Prostate gland (tissue), 2 donors: Measurements from ENCODE around the gene C22orf31. TPM values are rescaled to one million over a fixed set of nuclear protein-coding genes. Genes with fewer than 3 reads are reported as not detected.
A peak's percentile ranks its signal among the peaks of the same experiment; 100 is the strongest.

Experiments used
- DNase-seq: peaks from one replicate; pipeline ENCODE4 v3.0.0-alpha.2; 2019; ENCODE audit warnings: low spot score
- H3K27ac ChIP-seq, 2 donors: fragments of 200-600 bp; sonication (generic); 2 replicates each; pipeline ENCODE4 v1.5.1; 2017 to 2019
- H3K27me3 ChIP-seq: fragments of 200-600 bp; sonication (generic); replicated peaks from 2 replicates; pipeline ENCODE4 v1.5.1; 2019; ENCODE audit not compliant: insufficient read depth
- H3K36me3 ChIP-seq, 2 donors: fragments of 200-600 bp; sonication (generic); 1 replicate in 1 of 2; 2 replicates in 1 of 2; pipeline versions ENCODE4 v1.5.1 to v1.8.1; 2017 to 2019
- H3K4me1 ChIP-seq: fragments of 200-600 bp; sonication (generic); replicated peaks from 2 replicates; pipeline ENCODE4 v1.5.1; 2019
- H3K4me3 ChIP-seq, 2 donors: fragments of 200-600 bp; sonication (generic); 2 replicates each; pipeline ENCODE4 v1.5.1; 2017 to 2019
- H3K9me3 ChIP-seq: fragments of 200-600 bp; sonication (generic); 2 replicates; pipeline ENCODE4 v1.5.1; 2017
- CTCF ChIP-seq, 4 experiments: fragments of 200-600 bp in 2 of 4; fragments of 450-650 bp in 2 of 4; sonication (generic) in 2 of 4; IDR thresholded peaks; 1 replicate in 3 of 4; 2 replicates in 1 of 4; pipeline ENCODE4 v1.5.1; 2016 to 2019; ENCODE audit warnings: antibody characterized with exemption in 4 of 4, mild to moderate bottlenecking in 2 of 4, moderate library complexity in 2 of 4
- POLR2A ChIP-seq: fragments of 450-650 bp; IDR thresholded peaks from one replicate; pipeline ENCODE4 v1.6.1; 2016; ENCODE audit warnings: antibody characterized with exemption, mild to moderate bottlenecking
- POLR2AphosphoS5 ChIP-seq: sonication (generic); formaldehyde crosslinking; IDR thresholded peaks from one replicate; pipeline ENCODE4 v1.6.1; 2017; ENCODE audit warnings: antibody characterized with exemption
- WGBS: methylation state at CpG from one replicate; pipeline ENCODE4 v1.1.5; 2018; 5-methylcytosine and 5-hydroxymethylcytosine counted together
- intact Hi-C: fragments of 100-400 bp; cut with DNase I; formaldehyde crosslinking; loops from one replicate; pipeline ENCODE4 v1.14.2; 2022
- total RNA-seq, 2 donors: library from RNA; depleted of rRNA; stranded (reverse); fragments of >200 nt; gene quantifications; one replicate each; pipeline ENCODE4 v1.1.0, GENCODE V29; 2016

The C22orf31 gene
- total RNA-seq, 2 donors from 2014 or later, result 0.36 to 1.4 TPM

- TF ChIP-seq POLR2A (no peak), POLR2AphosphoS5 (no peak), CTCF (IDR thresholded peaks at IDR 0.05) (no peak)
These were observed 21.4 kb upstream of the C22orf31 start for GRCh38 chr22:29082826-29083545.

GRCh38 chr22:29081517-29082236, 20.0 kb upstream of the C22orf31 start:
- peaks cover 8% of the 10 kb centered on the region for H3K4me1 ChIP-seq
- DNase-seq, result no peak
- WGBS, result 66% methylated on average over 3 of the region's 3 CpGs
- H3K9me3 ChIP-seq, result no peaks in the 10 kb centered on the region
- no peak overlapping the region for H3K4me3 ChIP-seq
- H3K27ac ChIP-seq, result no peak overlapping the region
- no peaks in the 10 kb centered on the region for H3K36me3 ChIP-seq
- no peaks in the 10 kb centered on the region for H3K27me3 ChIP-seq
- TF ChIP-seq CTCF (IDR thresholded peaks at IDR 0.05), result no peak
- TF ChIP-seq POLR2A, result no peak
- no peak for TF ChIP-seq POLR2AphosphoS5
- intact Hi-C loops, result no loop called here

More at GRCh38 chr22:29082826-29083545, 21.4 kb upstream of the C22orf31 start:
- Histone ChIP-seq H3K36me3 (no peaks in the 10 kb centered on the region), H3K9me3 (no peaks in the 10 kb centered on the region), H3K27ac (no peak overlapping the region), H3K27me3 (no peaks in the 10 kb centered on the region), H3K4me1 (peaks cover 8% of the 10 kb centered on the region), H3K4me3 (no peak overlapping the region)
- no peak for DNase-seq
- intact Hi-C loops, result no loop called here
- WGBS, result 79% methylated on average over 7 of the region's 7 CpGs

GRCh38 chr22:29080106-29080975, 18.7 kb upstream of the C22orf31 start:
- intact Hi-C loops, result no loop called here
- no peaks in the 10 kb centered on the region for H3K9me3 ChIP-seq
- no peak overlapping the region for H3K4me3 ChIP-seq
- no peaks in the 10 kb centered on the region for H3K36me3 ChIP-seq
- TF ChIP-seq POLR2AphosphoS5, result no peak
- 74% methylated on average over 7 of the region's 7 CpGs for WGBS
- H3K4me1 ChIP-seq, result peaks cover 8% of the 10 kb centered on the region
- no peaks in the 10 kb centered on the region for H3K27me3 ChIP-seq
- DNase-seq, result peak; percentile 34
- no peak overlapping the region for H3K27ac ChIP-seq

- WGBS, result 35% methylated on average over 8 of the region's 8 CpGs
- H3K27ac ChIP-seq, result peak overlapping the region in 1 of 2 donors; percentile 18
- H3K9me3 ChIP-seq, result no peaks in the 10 kb centered on the region
- H3K4me1 ChIP-seq, result peaks cover 8% of the 10 kb centered on the region
- intact Hi-C loops, result loop anchor here (10.0 kb wide), 1 partner anchor 165 kb away; no protein-coding TSS in a partner anchor
- H3K36me3 ChIP-seq, result no peaks in the 10 kb centered on the region
- no peak overlapping the region for H3K4me3 ChIP-seq
- no peaks in the 10 kb centered on the region for H3K27me3 ChIP-seq
- TF ChIP-seq POLR2A (no peak), CTCF (IDR thresholded peaks at IDR 0.05) (no peak), POLR2AphosphoS5 (peak; percentile 46)
- DNase-seq, result peak; percentile 49
These were observed 17.7 kb upstream of the C22orf31 start for GRCh38 chr22:29079218-29079901.
